ENCODE results near the gene STAT6.

Gene STAT6

GRCh38 chr12:57088354-57089270 lies 22.6 kb downstream of the STAT6 start, which contains the start of gene NAB2:
Gene NAB2, plus strand, starts transcription at chr12:57089114. Its CDS starts 158 bp downstream, at chr12:57089272.
- Histone ChIP-seq H4K20me1 (ENCODE audit: low read depth, low read length) (no peaks in the 10 kb centered on the region), H3K79me2 (ENCODE audit: insufficient read depth, low read length) (peaks cover 9% of the 10 kb centered on the region; the same call in 1 of the 2 replicates), H3F3A (ENCODE audit: insufficient read depth) (peaks cover 36% of the 10 kb centered on the region), H3K27ac (ENCODE audit: low read depth, low read length) (peak within 1 kb of the TSS; percentile 91), H3K9me2 (replicated peaks; ENCODE audit: insufficient read depth, low read length) (no peaks in the 10 kb centered on the region), H3K27me3 (ENCODE audit: low read length) (no peaks in the 10 kb centered on the region), H3K4me3 (ENCODE audit: insufficient read depth, low read length, poor library complexity, severe bottlenecking) (peak within 1 kb of the TSS; percentile 85), H3K36me3 (ENCODE audit: low read length) (no peaks in the 10 kb centered on the region), H3K4me2 (ENCODE audit: low read depth, low read length, poor library complexity, severe bottlenecking) (peak within 1 kb of the TSS; percentile 95), H2AFZ (ENCODE audit: low read depth, low read length, severe bottlenecking) (peak within 1 kb of the TSS; percentile 31), H3K9me3 (ENCODE audit: insufficient read depth, low read length) (no peaks in the 10 kb centered on the region), H3K9ac (ENCODE audit: low read length) (peak within 1 kb of the TSS; percentile 86)
- TF ChIP-seq CTCF (IDR thresholded peaks at IDR 0.05; ENCODE audit: insufficient read depth, low read length, poor library complexity, severe bottlenecking) (no peak), EZH2phosphoT487 (conservative IDR thresholded peaks at IDR 0.05; ENCODE audit: low read length) (no peak)

- no peak for TF ChIP-seq EZH2phosphoT487 (conservative IDR thresholded peaks at IDR 0.05; ENCODE audit: low read length)
- TF ChIP-seq CTCF (IDR thresholded peaks at IDR 0.05; ENCODE audit: insufficient read depth, low read length, poor library complexity, severe bottlenecking), result no peak
- H3K4me2 ChIP-seq (ENCODE audit: low read depth, low read length, poor library complexity, severe bottlenecking), result peak overlapping the region; percentile 95
- H2AFZ ChIP-seq (ENCODE audit: low read depth, low read length, severe bottlenecking), result peak overlapping the region; percentile 69
- no peaks in the 10 kb centered on the region for H3K9me3 ChIP-seq (ENCODE audit: insufficient read depth, low read length)
- no peaks in the 10 kb centered on the region for H3K36me3 ChIP-seq (ENCODE audit: low read length)
- peak overlapping the region; percentile 63 for H3K4me3 ChIP-seq (ENCODE audit: insufficient read depth, low read length, poor library complexity, severe bottlenecking)
- H3K79me2 ChIP-seq (ENCODE audit: insufficient read depth, low read length), result peaks cover 9% of the 10 kb centered on the region; the same call in 1 of the 2 replicates
- no peaks in the 10 kb centered on the region for H3K27me3 ChIP-seq (ENCODE audit: low read length)
- H4K20me1 ChIP-seq (ENCODE audit: low read depth, low read length), result no peaks in the 10 kb centered on the region
- peaks cover 35% of the 10 kb centered on the region for H3F3A ChIP-seq (ENCODE audit: insufficient read depth)
- no peaks in the 10 kb centered on the region for H3K9me2 ChIP-seq (replicated peaks; ENCODE audit: insufficient read depth, low read length)
- peak overlapping the region; percentile 74 for H3K9ac ChIP-seq (ENCODE audit: low read length)
- H3K27ac ChIP-seq (ENCODE audit: low read depth, low read length), result peak overlapping the region; percentile 91
Measured at GRCh38 chr12:57087691-57088353, 23.3 kb downstream of the STAT6 start.

GRCh38 chr12:57087010-57087690 lies 24.0 kb downstream of the STAT6 start:
- Histone ChIP-seq H3K4me2 (ENCODE audit: low read depth, low read length, poor library complexity, severe bottlenecking) (peak overlapping the region; percentile 95), H3K9ac (ENCODE audit: low read length) (peak overlapping the region; percentile 74), H3K36me3 (ENCODE audit: low read length) (no peaks in the 10 kb centered on the region), H3F3A (ENCODE audit: insufficient read depth) (peaks cover 30% of the 10 kb centered on the region), H3K4me3 (ENCODE audit: insufficient read depth, low read length, poor library complexity, severe bottlenecking) (peak overlapping the region; percentile 63), H3K9me2 (replicated peaks; ENCODE audit: insufficient read depth, low read length) (no peaks in the 10 kb centered on the region), H3K9me3 (ENCODE audit: insufficient read depth, low read length) (no peaks in the 10 kb centered on the region), H3K27ac (ENCODE audit: low read depth, low read length) (peak overlapping the region; percentile 91), H3K27me3 (ENCODE audit: low read length) (no peaks in the 10 kb centered on the region), H2AFZ (ENCODE audit: low read depth, low read length, severe bottlenecking) (peak overlapping the region; percentile 69), H4K20me1 (ENCODE audit: low read depth, low read length) (no peaks in the 10 kb centered on the region), H3K79me2 (ENCODE audit: insufficient read depth, low read length) (peaks cover 9% of the 10 kb centered on the region; the same call in 1 of the 2 replicates)
- TF ChIP-seq EZH2phosphoT487 (conservative IDR thresholded peaks at IDR 0.05; ENCODE audit: low read length) (no peak), CTCF (IDR thresholded peaks at IDR 0.05; ENCODE audit: insufficient read depth, low read length, poor library complexity, severe bottlenecking) (no peak)

Data from SU-DHL-6 (cell line).